HL-60 (cell line): Measurements from ENCODE around the gene MYBPC3.
A peak's percentile ranks its signal among the peaks of the same experiment; 100 is the strongest.

ENCODE experiments used
- DNase-seq, 2 experiments: peaks; one replicate each; pipeline ENCODE4 v3.0.0-alpha.2; 2010 to 2020; ENCODE audit warnings: low read depth in 1 of 2, low spot score in 1 of 2
- H3K27ac ChIP-seq: fragments of 250-450 bp; sonication (Bioruptor Pico); replicated peaks from 2 replicates; pipeline ENCODE4 v1.5.1; 2020; ENCODE audit warnings: mild to moderate bottlenecking, moderate library complexity
- H3K27me3 ChIP-seq: fragments of 250-450 bp; sonication (Bioruptor Pico); 2 replicates; pipeline ENCODE4 v1.5.1; 2021; ENCODE audit warnings: mild to moderate bottlenecking, moderate library complexity; ENCODE audit not compliant: insufficient read depth, poor library complexity, severe bottlenecking
- H3K4me3 ChIP-seq: replicated peaks from 2 replicates; pipeline ENCODE4 v1.5.1; 2011; ENCODE audit warnings: mild to moderate bottlenecking, control low read depth, low read length; ENCODE audit not compliant: insufficient read depth
- CTCF ChIP-seq: IDR thresholded peaks from one replicate; pipeline ENCODE4 v1.5.1; 2011; ENCODE audit warnings: low read length, control low read depth, inconsistent platforms; ENCODE audit not compliant: insufficient read depth
- GABPA ChIP-seq: IDR thresholded peaks from 2 replicates; pipeline ENCODE4 v1.6.1; 2012; ENCODE audit warnings: low read depth
- POLR2AphosphoS5 ChIP-seq: IDR thresholded peaks from 2 replicates; pipeline ENCODE4 v1.6.1; 2012; ENCODE audit warnings: low read depth
- SPI1 ChIP-seq: IDR thresholded peaks from 2 replicates; pipeline ENCODE4 v1.6.1; 2012; ENCODE audit warnings: low read depth, mild to moderate bottlenecking, borderline replicate concordance
- TF ChIP-seq, protein P1 (sequence below): IDR thresholded peaks from 2 replicates; pipeline ENCODE4 v1.6.1; 2012; ENCODE audit warnings: low read depth; ENCODE audit not compliant: insufficient replicate concordance

Gene MYBPC3

GRCh38 chr11:47355283-47356128, 3.0 kb upstream of the MYBPC3 start:
- DNase-seq = peak; percentile 81 to 94

GRCh38 chr11:47354913-47355282, 2.4 kb upstream of the MYBPC3 start:
- no peaks in the 10 kb centered on the region for H3K27me3 ChIP-seq
- no peak overlapping the region for H3K27ac ChIP-seq
- H3K4me3 ChIP-seq = no peak overlapping the region
- TF ChIP-seq, protein P1, sequence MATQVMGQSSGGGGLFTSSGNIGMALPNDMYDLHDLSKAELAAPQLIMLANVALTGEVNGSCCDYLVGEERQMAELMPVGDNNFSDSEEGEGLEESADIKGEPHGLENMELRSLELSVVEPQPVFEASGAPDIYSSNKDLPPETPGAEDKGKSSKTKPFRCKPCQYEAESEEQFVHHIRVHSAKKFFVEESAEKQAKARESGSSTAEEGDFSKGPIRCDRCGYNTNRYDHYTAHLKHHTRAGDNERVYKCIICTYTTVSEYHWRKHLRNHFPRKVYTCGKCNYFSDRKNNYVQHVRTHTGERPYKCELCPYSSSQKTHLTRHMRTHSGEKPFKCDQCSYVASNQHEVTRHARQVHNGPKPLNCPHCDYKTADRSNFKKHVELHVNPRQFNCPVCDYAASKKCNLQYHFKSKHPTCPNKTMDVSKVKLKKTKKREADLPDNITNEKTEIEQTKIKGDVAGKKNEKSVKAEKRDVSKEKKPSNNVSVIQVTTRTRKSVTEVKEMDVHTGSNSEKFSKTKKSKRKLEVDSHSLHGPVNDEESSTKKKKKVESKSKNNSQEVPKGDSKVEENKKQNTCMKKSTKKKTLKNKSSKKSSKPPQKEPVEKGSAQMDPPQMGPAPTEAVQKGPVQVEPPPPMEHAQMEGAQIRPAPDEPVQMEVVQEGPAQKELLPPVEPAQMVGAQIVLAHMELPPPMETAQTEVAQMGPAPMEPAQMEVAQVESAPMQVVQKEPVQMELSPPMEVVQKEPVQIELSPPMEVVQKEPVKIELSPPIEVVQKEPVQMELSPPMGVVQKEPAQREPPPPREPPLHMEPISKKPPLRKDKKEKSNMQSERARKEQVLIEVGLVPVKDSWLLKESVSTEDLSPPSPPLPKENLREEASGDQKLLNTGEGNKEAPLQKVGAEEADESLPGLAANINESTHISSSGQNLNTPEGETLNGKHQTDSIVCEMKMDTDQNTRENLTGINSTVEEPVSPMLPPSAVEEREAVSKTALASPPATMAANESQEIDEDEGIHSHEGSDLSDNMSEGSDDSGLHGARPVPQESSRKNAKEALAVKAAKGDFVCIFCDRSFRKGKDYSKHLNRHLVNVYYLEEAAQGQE = no peak
- TF ChIP-seq POLR2AphosphoS5 = no peak
- TF ChIP-seq SPI1 = no peak
- no peak for TF ChIP-seq CTCF
- TF ChIP-seq GABPA = no peak
- no peak for DNase-seq

More at GRCh38 chr11:47355283-47356128, 3.0 kb upstream of the MYBPC3 start:
- Histone ChIP-seq H3K4me3 (no peak overlapping the region), H3K27me3 (no peaks in the 10 kb centered on the region), H3K27ac (peak overlapping the region; percentile 13)
- TF ChIP-seq SPI1 (no peak), POLR2AphosphoS5 (peak; percentile 82), CTCF (peak; percentile 81), GABPA (no peak)
- TF ChIP-seq, protein P1 = no peak

- no peak for DNase-seq
- no peak overlapping the region for H3K4me3 ChIP-seq
- H3K27me3 ChIP-seq = no peaks in the 10 kb centered on the region
- no peak for TF ChIP-seq SPI1
- TF ChIP-seq POLR2AphosphoS5 = peak; percentile 64; the same call in 1 of the 2 replicates
- no peak overlapping the region for H3K27ac ChIP-seq
Measured at GRCh38 chr11:47353978-47354774, 1.7 kb upstream of the MYBPC3 start.
